NCI-H146 treated with DMSO at 0.1 percent for 48 hours (cell line): ENCODE measurements around the gene CD247.

Source experiments
- DNase-seq: peaks from one replicate; lab custom pipeline; 2025; ENCODE audit not compliant: unreplicated experiment; lab: John Stamatoyannopoulos, UW

Gene CD247

GRCh38 chr1:167512046-167512654 lies 6.2 kb downstream of the CD247 start:
- no peak for DNase-seq

DNA sequence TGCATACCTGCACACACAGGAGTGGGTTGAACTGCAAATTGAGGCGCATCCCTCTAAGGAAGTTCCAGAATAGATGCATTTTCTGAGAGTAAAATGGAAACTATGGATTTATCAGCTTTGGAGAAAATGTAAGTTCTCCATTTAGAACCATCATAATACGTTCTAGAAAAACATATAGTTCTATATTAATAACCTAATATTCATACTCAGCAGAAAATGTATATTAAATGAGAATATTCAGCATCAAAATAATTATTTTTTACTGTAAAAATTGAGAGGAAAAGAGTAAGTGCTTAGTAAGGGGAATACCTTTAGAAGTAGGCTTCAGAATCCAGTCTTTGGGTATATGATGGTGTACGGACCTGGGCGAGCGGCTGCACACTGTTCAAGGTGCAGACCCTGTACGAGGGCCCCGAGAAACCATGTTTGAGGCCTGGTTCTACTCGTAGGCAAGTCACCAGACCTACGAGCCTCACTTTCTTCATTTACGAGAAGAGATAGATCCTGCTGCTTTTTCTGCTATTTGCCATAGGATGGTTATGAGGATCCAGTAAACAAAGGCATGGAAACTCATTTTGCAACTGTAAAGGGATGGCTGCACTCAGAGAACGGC lies 6.8 kb downstream of the CD247 start:
- no peak for DNase-seq

DNA sequence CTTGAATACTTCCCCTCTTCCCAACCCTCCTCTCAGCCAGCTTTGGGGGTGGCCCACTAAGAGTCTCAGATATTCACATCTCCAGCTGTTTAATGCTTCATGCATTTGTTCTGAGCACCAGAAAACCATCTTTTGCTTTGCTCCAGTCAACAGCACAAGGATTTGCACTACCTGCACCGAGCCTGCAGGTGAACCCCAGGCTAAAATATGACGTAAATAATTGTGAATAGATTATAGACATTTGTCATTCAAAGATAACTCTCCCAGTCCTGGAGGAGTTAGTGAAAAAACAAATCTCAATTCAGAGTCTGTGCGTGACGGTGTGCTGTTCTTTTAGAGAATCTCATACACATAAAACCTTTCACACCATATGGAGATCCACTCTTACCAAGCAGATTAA lies 7.4 kb downstream of the CD247 start:
- no peak for DNase-seq

- DNase-seq: peak; percentile 60
These were observed 8.1 kb downstream of the CD247 start for GRCh38 chr1:167510244-167510643.

DNA sequence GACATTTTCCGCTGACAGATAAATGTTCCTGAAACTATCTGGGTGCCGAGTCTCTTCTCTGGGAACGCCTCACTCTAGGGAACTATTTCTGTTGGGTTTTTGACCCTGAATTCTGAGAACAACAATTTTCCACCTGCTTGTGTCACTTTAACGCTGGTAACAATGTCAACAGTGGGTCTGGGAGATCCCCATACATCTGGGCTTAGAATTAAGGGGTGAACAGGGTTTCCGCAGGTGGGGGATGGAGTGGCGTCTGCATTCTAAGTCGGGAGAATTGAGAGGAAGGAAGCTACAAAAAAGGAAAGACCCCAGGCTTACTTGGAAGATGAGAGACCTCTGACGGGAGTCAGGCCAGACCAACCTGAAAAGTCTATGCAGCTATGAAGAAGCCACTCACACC lies 8.7 kb downstream of the CD247 start:
- no peak for DNase-seq

GRCh38 chr1:167507719-167508118 lies 10.6 kb downstream of the CD247 start:
- DNase-seq: no peak

DNA sequence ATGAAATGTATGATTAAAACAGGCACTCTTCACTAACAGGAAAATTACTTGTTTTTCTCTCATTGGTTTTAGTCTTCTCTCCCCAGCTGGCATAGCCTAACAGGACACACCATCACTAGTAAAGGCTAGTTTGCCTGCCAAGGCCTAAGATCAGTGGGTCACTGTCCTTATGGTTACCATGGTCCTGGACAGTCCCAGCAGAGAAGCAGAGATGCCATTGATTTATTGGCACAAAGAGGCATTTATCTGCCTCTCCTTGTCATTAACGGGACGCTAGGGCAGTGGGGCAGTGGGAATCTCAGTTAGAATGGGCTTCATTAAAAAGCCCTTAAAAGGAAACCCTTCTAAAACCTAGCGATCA lies 13.9 kb downstream of the CD247 start:
- DNase-seq: no peak

DNA sequence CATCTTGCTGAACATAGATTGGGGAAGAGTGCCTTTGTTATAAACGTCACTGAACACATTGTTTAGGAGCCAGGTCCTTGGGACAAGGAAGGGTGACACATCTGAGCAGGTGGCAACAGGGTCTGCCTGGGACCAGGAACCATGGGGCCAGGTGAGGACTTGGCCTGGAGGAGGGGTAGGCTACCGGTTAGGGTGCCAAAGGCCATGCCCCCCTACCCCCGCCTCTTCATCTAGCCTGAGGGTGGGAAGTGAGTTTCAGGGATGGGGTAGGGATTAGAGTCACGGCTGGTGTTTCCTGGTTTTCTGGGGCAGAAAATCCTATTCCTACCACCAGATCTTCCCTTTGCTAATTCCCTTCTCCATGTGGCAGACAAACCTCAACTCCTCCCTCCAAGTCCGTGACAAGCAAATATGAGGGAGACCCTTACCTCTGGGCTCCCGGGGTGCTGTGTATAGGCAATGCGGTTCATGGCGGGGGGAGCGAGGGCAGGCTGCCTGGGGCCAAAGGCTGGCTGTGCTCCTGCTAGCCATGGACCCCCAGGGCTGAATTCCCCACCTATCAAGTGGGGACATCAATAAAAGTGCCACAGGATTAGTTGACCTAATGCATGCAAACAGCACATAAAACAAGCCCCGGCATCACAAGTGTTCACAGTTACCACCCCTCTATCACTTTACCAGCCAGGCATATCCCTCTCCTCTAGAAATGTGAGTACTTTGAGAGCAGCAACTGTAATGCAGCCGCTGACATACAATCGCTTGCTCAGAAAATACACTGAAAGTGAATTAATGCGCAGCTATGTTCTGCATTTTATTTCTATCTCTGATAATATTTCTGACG lies 14.5 kb downstream of the CD247 start:
- no peak for DNase-seq

DNA sequence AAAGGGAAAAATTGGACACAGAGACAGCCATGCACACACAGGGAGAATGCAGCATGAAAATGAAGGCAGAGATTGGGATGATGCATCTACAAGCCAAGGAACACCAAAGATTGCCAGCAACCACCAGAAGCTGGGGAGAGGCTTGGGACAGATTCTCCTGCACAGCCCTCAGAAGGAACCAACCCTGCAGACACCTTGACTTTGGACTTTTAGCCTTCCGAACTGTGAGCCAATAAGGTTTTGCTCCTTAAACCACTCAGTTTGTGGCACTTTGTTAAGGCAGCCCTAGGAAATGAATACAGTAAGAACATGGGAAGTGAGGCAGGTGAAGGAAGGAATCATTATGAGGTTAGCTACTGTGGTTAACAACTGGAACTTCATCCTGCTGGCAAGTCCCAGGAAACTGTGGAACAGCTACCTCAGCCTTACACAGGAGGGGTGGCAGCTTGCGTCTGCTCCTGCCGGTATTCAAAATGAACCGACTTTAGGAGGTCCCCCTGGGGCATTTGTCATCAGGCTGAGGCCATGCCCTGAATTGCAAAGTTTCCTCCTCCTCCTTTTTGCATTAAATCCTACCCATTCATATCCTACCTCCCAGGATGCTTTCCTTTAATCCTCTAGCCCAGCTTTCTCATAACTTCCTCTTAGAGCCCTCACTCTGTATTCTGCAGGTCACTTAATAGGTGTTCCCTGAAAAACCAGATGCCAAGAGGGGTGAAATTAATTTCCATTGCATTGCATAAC lies 15.4 kb downstream of the CD247 start:
- no peak for DNase-seq

- no peak for DNase-seq
These were observed 16.2 kb downstream of the CD247 start for GRCh38 chr1:167502192-167502551.

DNA sequence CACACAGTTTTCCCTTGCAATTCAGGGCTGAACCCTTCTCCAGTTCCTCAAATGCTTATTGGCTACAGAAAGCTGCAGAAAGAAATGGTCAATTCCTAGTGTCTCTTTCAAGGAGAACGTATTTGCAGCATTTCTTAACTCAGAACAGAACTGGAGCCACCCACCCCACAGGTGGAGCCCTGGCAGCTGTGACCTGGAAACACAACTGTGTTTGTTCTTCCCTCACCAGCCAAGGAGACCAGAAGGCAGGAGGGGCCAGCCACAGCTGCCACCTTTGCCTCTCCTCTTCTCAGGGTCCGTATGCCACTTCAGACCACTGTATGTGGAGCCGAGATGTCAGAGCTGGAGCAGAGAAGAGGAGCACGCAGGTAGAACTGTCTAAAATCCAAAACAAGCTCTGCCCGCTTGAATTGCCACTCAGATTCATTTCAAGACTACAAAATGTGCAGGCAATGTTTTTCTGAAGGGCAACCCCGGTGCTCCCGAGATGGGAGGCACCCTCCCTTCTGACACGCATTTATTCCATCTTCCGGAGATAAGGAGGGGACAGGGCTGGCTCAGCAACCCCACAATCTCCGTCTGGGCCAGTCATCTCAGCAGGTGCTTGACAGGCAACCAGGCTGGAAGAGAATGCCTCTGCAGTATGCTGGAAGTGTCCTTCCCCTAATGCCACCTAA lies 16.7 kb downstream of the CD247 start:
- DNase-seq: no peak

GRCh38 chr1:167500283-167500860 lies 18.0 kb downstream of the CD247 start:
- no peak for DNase-seq

GRCh38 chr1:167499664-167500101 lies 18.6 kb downstream of the CD247 start:
- no peak for DNase-seq

GRCh38 chr1:167499106-167499505 lies 19.2 kb downstream of the CD247 start:
- DNase-seq: peak; percentile 37

- DNase-seq: no peak
These were observed 21.3 kb downstream of the CD247 start for GRCh38 chr1:167496797-167497619.

DNA sequence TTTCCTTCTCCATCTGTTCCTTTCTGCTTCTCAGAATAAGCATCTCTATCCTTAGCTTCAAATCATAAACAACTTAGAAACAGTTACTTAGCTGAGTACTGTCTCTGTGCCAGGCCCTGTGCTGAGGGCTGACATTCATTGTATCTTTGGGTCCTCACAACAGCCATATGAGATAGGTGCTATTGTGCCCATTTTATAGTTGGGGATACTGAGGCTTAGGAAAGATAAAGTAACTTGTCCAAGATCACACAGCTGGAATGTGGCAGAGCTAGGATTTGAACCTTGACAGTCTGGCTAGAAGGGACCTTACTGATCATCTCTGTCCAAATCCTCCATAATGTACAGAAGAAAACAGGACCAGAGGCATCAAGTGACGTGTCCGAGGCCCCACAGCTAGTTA lies 25.0 kb downstream of the CD247 start:
- no peak for DNase-seq

GRCh38 chr1:167492481-167492910 lies 25.8 kb downstream of the CD247 start:
- DNase-seq: no peak

DNA sequence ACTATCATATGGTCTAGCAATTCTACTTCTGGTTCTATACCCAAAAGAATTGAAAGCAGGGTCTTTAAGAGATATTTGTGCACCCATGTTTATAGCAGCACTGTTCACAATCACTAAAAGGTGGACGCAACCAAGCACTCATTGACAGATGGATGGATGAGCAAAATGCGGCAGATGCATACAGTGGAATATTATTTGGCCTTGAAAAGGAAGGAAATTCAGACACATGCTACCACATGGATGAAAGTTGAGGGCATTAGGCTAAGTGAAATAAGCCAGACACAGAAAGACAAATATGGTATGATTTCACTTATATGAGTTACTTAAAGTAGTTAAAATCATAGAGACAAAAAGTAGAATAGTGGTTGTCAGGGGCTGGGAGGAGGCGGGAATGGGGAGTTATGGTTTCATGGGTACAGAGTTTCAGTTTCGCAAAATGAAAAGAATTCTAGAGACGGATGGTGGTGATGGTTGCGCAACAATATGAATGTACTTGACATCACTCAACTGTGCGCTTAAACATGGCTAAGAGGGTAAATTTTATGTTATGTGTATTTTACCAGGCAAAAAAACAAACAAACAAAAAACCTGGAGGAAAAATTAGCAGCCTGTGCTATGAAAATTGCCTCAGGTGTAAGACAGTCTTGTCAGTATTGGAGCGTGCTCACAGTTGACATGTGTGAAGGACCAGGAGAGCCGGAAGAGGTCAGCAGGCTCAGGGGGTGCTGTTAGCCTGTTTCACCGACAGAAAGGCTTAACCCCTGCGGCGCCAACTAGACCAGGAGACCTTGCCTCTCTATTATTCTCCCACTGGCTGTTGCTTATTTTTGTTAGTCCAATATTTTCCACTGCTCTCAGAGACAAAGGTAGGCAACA lies 26.5 kb downstream of the CD247 start:
- no peak for DNase-seq

GRCh38 chr1:167490765-167491164 lies 27.6 kb downstream of the CD247 start:
- no peak for DNase-seq
